HG03108 (cell line): ENCODE measurements around the gene HOXC12.

Experiments
- ATAC-seq: cut with Tn5 transposase; IDR thresholded peaks from one replicate; pipeline ENCODE4 v1.9.1; 2021; ENCODE audit warnings: moderate library complexity; ENCODE audit not compliant: unreplicated experiment

HOXC12 gene

GRCh38 chr12:53940443-53941014 is 14.2 kb upstream of the HOXC12 start:
- ATAC-seq, result no peak

DNA sequence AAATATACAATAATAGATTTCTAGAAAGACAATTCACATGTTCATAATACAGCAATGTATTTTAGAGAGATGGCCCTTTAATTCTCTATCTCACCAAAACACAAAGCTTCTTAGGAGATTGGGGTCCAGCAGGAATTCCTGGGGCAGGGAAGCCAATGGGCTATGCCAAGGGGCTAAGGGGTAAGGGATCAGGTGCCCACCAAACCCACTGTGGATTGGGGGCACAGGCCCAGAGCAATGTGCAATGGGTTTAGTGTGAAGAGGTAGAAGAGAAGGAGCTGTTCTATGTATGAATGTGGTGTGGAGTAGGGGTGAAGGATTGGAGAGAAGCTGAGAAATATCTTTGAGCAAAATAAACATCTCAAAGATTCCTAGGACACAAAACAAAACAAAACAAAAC is 13.5 kb upstream of the HOXC12 start:
- ATAC-seq, result no peak

DNA sequence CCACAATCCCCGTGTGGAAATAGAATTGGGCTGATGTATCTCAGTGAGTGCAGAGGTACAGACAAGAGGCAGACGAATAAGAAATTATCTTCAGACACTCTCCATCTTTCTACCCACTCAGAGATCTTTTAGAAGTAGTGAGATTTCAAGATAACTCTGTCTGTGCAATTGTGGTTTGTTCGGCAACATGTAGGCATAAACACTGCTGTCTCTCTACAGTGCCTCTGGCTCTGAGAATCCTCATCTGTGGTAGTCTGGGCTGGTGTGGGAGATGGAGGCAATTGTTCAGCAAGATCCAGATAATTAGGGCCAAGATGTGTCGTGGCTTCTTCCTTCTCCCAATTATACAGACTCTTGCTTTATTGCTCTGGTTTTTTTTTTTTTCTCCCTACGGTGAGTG is 13.0 kb upstream of the HOXC12 start:
- no peak for ATAC-seq

DNA sequence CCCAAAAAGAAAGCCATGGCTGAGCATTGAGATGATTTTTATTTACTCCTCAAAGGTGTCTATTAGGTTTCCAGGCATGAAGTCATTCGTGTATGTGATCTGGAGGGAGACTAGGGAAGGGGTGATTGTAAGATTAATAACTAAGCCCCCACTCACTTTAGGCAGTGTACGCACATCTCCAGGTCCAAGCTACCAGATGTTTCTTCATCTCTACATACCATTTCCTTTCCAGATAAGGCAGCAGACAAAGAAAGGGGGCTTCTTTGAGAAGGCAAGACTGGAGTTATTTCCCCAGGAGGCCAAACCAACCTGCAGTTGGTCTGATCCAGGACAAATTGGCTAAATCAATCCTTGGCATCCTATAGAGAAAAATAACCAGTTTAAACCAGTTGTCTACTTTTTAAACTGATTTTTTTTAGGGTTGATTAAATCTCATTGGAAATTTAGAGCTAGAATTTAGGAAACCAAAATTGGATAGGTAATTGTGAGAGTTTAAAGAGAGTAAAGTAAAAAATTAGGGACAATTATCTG is 12.2 kb upstream of the HOXC12 start:
- ATAC-seq, result no peak

DNA sequence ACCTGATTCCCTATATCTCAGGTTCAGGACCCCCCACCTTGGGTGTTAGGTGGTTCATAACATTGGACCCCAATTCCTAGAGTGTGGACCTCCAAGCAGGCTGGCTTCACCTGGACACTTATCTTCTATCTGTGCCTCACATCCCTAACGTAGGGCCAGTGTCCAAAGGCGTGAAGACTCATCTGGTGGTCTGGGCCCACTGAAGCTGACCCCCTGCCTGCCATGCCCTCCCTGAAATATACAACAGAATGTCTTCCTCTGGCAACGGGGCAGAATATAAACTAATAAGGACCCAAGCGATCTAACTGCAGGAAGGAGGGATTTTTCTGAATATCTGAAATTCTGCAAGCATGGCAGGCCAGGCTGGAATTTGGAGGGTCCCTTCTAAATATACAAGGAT is 10.5 kb upstream of the HOXC12 start:
- no peak for ATAC-seq

GRCh38 chr12:53944907-53945847 is 9.5 kb upstream of the HOXC12 start:
- ATAC-seq, result no peak

- ATAC-seq, result no peak
Measured at GRCh38 chr12:53947743-53948142, 7.0 kb upstream of the HOXC12 start.

- no peak for ATAC-seq
Measured at GRCh38 chr12:53948650-53949593, 5.8 kb upstream of the HOXC12 start.

DNA sequence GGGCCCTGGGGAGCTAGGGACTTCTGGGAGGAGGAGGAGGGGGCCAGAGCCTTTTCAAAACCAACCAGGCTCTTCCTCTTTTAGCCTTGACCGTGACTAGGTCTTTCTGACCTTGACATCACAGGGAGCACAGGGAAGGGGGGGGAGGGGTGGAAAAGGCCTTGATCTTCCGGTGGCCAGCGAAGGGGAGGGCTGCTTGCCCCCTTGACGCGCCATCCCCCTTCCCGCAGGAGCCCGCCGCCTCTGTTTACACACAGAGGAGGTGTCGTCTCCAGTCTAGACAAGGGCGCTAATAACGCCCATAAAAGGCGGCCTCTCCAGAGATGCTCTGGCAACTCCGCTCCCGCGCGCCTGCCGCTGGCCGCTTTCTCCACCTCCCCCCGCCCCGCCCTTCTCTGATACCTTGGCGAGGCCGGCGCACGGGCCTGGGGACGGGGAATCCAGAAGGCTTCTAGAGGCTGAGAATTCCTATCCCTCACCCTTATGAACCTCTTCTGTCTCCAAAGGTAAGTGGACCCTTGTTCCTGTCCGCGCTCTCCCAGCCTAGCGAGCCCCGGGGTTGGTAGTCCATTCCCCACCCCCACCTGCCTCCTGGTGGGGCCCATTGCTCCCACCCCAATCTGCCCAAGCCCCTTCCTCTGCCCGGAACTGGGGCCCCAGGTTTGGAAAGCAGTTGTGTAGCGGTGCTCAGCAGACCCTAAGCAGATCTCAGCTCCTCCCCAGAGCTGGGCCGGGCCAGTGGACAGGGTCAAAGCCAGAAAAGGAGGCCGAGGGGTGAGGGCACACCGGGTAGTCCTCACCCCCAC is 4.9 kb upstream of the HOXC12 start:
- no peak for ATAC-seq

GRCh38 chr12:53950437-53950773 is 4.3 kb upstream of the HOXC12 start:
- no peak for ATAC-seq

DNA sequence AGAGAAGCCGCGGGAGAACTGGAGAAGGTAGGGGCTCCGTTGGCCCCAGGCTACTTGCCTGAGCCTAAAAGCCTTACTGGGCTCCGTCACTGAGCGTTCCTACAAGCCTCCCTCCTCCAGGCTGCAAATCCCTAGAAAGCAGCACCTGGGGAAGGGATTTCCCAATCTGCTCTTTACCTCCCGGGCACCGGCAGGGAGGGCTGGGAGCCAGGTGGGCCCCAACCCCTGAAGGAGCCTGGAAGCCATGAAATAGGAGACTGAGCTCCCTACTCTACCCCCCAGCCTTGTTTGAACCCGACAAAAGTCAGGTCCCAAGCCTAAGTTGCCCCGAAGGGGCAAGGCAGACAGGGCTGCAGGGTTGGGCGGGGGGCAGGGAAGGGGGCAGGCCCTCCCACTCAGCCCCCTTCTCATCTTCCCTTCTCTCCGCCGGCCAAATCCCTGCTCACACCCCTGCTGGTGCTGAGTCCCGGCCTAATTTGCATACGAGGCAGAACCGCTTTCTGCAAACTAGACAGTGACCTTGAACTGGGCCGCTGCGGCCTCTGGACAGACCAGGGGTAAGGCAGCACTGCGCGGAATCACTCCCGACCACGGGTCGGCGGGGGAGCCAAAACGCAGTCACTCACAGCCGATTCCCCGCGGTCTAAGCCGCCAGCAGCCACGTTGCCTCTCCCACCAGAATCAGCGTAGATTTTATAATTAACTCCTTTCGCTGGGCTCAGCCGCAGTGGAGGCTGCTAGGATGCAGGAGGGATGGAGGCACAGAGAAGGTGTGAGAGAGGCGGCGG is 3.7 kb upstream of the HOXC12 start:
- no peak for ATAC-seq

- ATAC-seq, result no peak
Measured at GRCh38 chr12:53951577-53952334, 2.9 kb upstream of the HOXC12 start.

GRCh38 chr12:53952335-53952694 is 2.4 kb upstream of the HOXC12 start:
- ATAC-seq, result no peak

- ATAC-seq, result no peak
Measured at GRCh38 chr12:53952871-53953734, 1.6 kb upstream of the HOXC12 start.

GRCh38 chr12:53953831-53954693 is 641 bp upstream of the HOXC12 start:
- no peak for ATAC-seq

GRCh38 chr12:53955036-53955775 is 503 bp downstream of the HOXC12 start:
- ATAC-seq, result no peak
